HCT116 (cell line): ENCODE measurements around the gene S100G. TPM values are rescaled to one million over a fixed set of nuclear protein-coding genes. Genes with fewer than 3 reads are reported as not detected.

Experiments
- ATAC-seq: fragments of 200-7000 bp; cut with Tn5 transposase; 2 replicates; pipeline ENCODE4 v1.9.1; 2020; ENCODE audit warnings: mild to moderate bottlenecking, moderate library complexity
- BruUV-seq: library from RNA; stranded (reverse); fragments of 400-500 nt; replicated peaks from 2 replicates; lab custom pipeline; 2021; lab: Mats Ljungman, UMichigan
- CTCF ChIA-PET: fragments of 300-600 bp; sonication (Branson Sonifier 250); formaldehyde crosslinking; loops from one replicate; lab custom pipeline; 2021; ENCODE audit warnings: antibody characterized with exemption; lab: Charles Lee
- POLR2A ChIA-PET: fragments of 300-600, 350-600 bp; sonication (Branson Sonifier 250); formaldehyde crosslinking; loops from one replicate; lab custom pipeline; 2021; ENCODE audit warnings: antibody characterized with exemption; lab: Charles Lee
- RAD21 ChIA-PET, 2 experiments: fragments of 300-600 bp; sonication (Branson Sonifier 250); formaldehyde crosslinking; loops; one replicate each; lab custom pipeline; 2023; ENCODE audit warnings: low total read pairs in 2 of 2; ENCODE audit not compliant: uncharacterized antibody in 2 of 2, unreplicated experiment in 2 of 2, low non-redundant PET in 1 of 2; lab: Charles Lee
- DNase-seq: peaks from one replicate; pipeline ENCODE4 v3.0.0-alpha.2; 2010; ENCODE audit warnings: low read depth, low spot score
- H2AFZ ChIP-seq: fragments of 200-600 bp; shearing (Covaris generic), sonication (generic); 2 replicates; pipeline ENCODE4 v1.6.1; 2017; ENCODE audit warnings: low read depth, mixed run types, mixed read lengths, antibody characterized with exemption, low read length; ENCODE audit not compliant: poor library complexity, severe bottlenecking
- H3K27ac ChIP-seq: 2 replicates; pipeline ENCODE4 v1.5.1; 2012; ENCODE audit warnings: low read depth, low read length
- H3K27me3 ChIP-seq: fragments of 200-600 bp; sonication (generic); 2 replicates; pipeline ENCODE4 v1.6.1; 2016; ENCODE audit warnings: mixed run types, low read length, mixed read lengths; ENCODE audit not compliant: insufficient read depth
- H3K36me3 ChIP-seq, 2 experiments: fragments of 200-500 bp in 1 of 2; fragments of 200-600 bp in 1 of 2; sonication (Bioruptor generic) in 1 of 2; sonication (generic) in 1 of 2; 2 replicates each; pipeline versions ENCODE4 v1.5.1 to v1.6.1; 2014 to 2016; ENCODE audit warnings: low read length in 2 of 2, inconsistent platforms in 1 of 2, mixed read lengths in 1 of 2, mixed run types in 1 of 2; ENCODE audit not compliant: insufficient read depth in 2 of 2, control insufficient read depth in 1 of 2
- H3K4me1 ChIP-seq, 2 experiments: fragments of 200-600 bp in 1 of 2; sonication (generic) in 1 of 2; 2 replicates each; pipeline versions ENCODE4 v1.5.1 to v1.6.1; 2012 to 2017; ENCODE audit warnings: low read length in 2 of 2, inconsistent platforms in 1 of 2, mild to moderate bottlenecking in 1 of 2, mixed read lengths in 1 of 2, mixed run types in 1 of 2, moderate library complexity in 1 of 2; ENCODE audit not compliant: insufficient read depth in 2 of 2, control insufficient read depth in 1 of 2
- H3K4me2 ChIP-seq: fragments of 200-600 bp; sonication (generic); 2 replicates; pipeline ENCODE4 v1.6.1; 2017; ENCODE audit warnings: mixed run types, low read length, mixed read lengths
- H3K4me3 ChIP-seq, 2 experiments: fragments of 200-600 bp in 1 of 2; sonication (generic) in 1 of 2; replicated peaks in 1 of 2; 2 replicates each; pipeline ENCODE4 v1.5.1; 2011 to 2016; ENCODE audit warnings: low read length in 2 of 2, control low read depth in 1 of 2, low read depth in 1 of 2, mild to moderate bottlenecking in 1 of 2, mixed read lengths in 1 of 2, mixed run types in 1 of 2
- H3K79me2 ChIP-seq: fragments of 200-600 bp; sonication (generic); 2 replicates; pipeline ENCODE4 v1.6.1; 2017; ENCODE audit warnings: mild to moderate bottlenecking, mixed run types, low read length, moderate library complexity, mixed read lengths; ENCODE audit not compliant: insufficient read depth
- H3K9ac ChIP-seq: fragments of 200-600 bp; sonication (generic); 2 replicates; pipeline ENCODE4 v1.6.1; 2016; ENCODE audit warnings: low read length, mixed read lengths
- H3K9me2 ChIP-seq: fragments of 200-600 bp; sonication (generic), shearing (Covaris generic); 2 replicates; pipeline ENCODE4 v1.6.1; 2017; ENCODE audit warnings: mixed run types, mild to moderate bottlenecking, moderate library complexity; ENCODE audit not compliant: insufficient read depth
- H3K9me3 ChIP-seq, 2 experiments: fragments of 200-500 bp in 1 of 2; fragments of 200-600 bp in 1 of 2; sonication (Bioruptor generic) in 1 of 2; sonication (generic) in 1 of 2; 2 replicates each; pipeline ENCODE4 v1.6.1; 2014 to 2017; ENCODE audit warnings: low read length in 2 of 2, mixed read lengths in 2 of 2, inconsistent platforms in 1 of 2, low read depth in 1 of 2, mild to moderate bottlenecking in 1 of 2, mixed run types in 1 of 2, moderate library complexity in 1 of 2; ENCODE audit not compliant: control insufficient read depth in 1 of 2, insufficient read depth in 1 of 2
- H4K20me1 ChIP-seq: fragments of 200-600 bp; sonication (generic), shearing (Covaris generic); 2 replicates; pipeline ENCODE4 v1.6.1; 2017; ENCODE audit warnings: mixed run types, mild to moderate bottlenecking, moderate library complexity; ENCODE audit not compliant: insufficient read depth
- ATF3 ChIP-seq: IDR thresholded peaks from 2 replicates; pipeline ENCODE4 v1.6.1; 2012
- CEBPB ChIP-seq: IDR thresholded peaks from 2 replicates; pipeline ENCODE4 v1.6.1; 2012; ENCODE audit warnings: low read depth
- EGR1 ChIP-seq: IDR thresholded peaks from 2 replicates; pipeline ENCODE4 v1.6.1; 2012; ENCODE audit warnings: low read depth
- ELF1 ChIP-seq: IDR thresholded peaks from 2 replicates; pipeline ENCODE4 v1.6.1; 2012; ENCODE audit warnings: low read depth, borderline replicate concordance
- EZH2 ChIP-seq: fragments of 200-600 bp; sonication (generic); IDR thresholded peaks from 2 replicates; pipeline ENCODE4 v1.6.1; 2017; ENCODE audit warnings: antibody characterized with exemption, mixed run types
- JUND ChIP-seq: IDR thresholded peaks from 2 replicates; pipeline ENCODE4 v1.6.1; 2012
- MAX ChIP-seq: IDR thresholded peaks from 2 replicates; pipeline ENCODE4 v1.6.1; 2012
- REST ChIP-seq: IDR thresholded peaks from 2 replicates; pipeline ENCODE4 v1.6.1; 2012; ENCODE audit warnings: low read depth
- SIN3A ChIP-seq: IDR thresholded peaks from 2 replicates; pipeline ENCODE4 v1.6.1; 2012; ENCODE audit warnings: low read depth
- SP1 ChIP-seq: IDR thresholded peaks from 2 replicates; pipeline ENCODE4 v1.6.1; 2012; ENCODE audit warnings: low read depth
- intact Hi-C: fragments of 100-400 bp; cut with micrococcal nuclease; formaldehyde crosslinking; loops from 2 replicates; pipeline ENCODE4 v1.10.0; 2022
- total RNA-seq: library from RNA; stranded (reverse); gene quantifications from one replicate; pipeline ENCODE4 v1.2.1, GENCODE V29; 2021; ENCODE audit not compliant: unreplicated experiment

Gene S100G
- total RNA-seq, 1 experiment from 2014 or later = not detected

GRCh38 chrX:16662402-16662801 is 12.4 kb downstream of the S100G start:
- no peaks in the 10 kb centered on the region for H3K9me2 ChIP-seq
- H3K79me2 ChIP-seq = no peaks in the 10 kb centered on the region
- H3K36me3 ChIP-seq = no peaks in the 10 kb centered on the region
- ChIA-PET RAD21 (no interaction called here), POLR2A (no interaction called here), CTCF (no interaction called here)
- no peaks in the 10 kb centered on the region for H3K27me3 ChIP-seq
- DNase-seq = no peak
- no peak for ATAC-seq
- no peak for TF ChIP-seq SIN3A
- no peak for TF ChIP-seq REST
- no peak for TF ChIP-seq SP1
- no peak for TF ChIP-seq EGR1
- TF ChIP-seq EZH2 = no peak
- TF ChIP-seq CEBPB = no peak
- TF ChIP-seq ELF1 = no peak
- no peak for TF ChIP-seq ATF3
- no peak for TF ChIP-seq JUND
- TF ChIP-seq MAX = no peak
- no peak overlapping the region for H2AFZ ChIP-seq
- no peak overlapping the region for H3K4me2 ChIP-seq
- H4K20me1 ChIP-seq = no peaks in the 10 kb centered on the region
- no peak overlapping the region for H3K4me3 ChIP-seq
- BruUV-seq = no TSS peak
- H3K27ac ChIP-seq = no peak overlapping the region
- no peaks in the 10 kb centered on the region for H3K9me3 ChIP-seq
- H3K4me1 ChIP-seq = peaks cover 0 to 6% of the 10 kb centered on the region in 2 experiments; a peak in 1 of 4 replicates
- intact Hi-C loops = no loop called here
- no peak overlapping the region for H3K9ac ChIP-seq
